Measurements from ENCODE around the gene ABLIM2.
A peak's percentile ranks its signal among the peaks of the same experiment; 100 is the strongest.

The ABLIM2 gene

DNA sequence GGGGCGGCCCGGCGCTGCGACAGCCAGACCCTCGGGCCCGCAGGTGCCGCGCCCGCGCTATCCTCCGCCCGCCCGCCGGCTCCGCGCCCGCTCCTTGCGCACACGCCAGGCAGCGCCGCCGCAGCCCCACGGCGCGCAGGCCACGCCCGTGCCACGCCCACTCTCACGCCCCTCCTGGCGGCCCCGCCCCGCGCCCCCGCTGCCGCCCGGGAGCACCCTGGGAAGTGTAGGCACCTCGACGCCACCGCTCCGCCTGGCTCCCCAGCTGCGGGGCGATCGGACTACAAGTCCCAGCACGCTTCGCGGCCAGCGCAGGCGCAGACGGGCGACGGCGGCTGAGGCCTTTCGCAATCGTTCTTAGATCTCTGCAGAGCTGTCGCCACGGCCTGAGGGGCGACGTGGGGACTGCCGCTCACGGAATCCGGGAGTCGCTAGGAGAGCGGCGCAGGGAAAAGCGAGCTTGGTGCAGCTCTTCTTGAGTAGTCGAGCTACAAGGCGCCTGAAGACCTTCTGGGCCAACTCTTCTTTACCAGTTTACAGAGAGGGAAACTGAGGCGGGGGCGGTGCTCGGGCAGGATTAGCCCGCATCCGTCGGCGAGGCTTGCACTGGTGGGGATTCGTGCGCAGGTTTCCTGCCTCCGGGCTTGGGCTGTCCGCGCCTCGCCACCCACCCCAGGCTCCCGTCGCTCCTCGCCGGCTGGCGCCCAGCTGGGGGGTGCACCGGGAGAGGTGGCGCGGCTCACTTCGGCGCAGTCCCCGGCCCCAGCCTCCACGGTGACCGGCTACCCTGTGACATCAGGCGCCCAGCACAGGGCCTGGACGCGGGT lies at the start of gene ABLIM2:
ABLIM2 (minus strand) TSS at position 104 of the 827 bp plus-strand sequence. CDS start 124 bp downstream, outside the sequence.
- DNase-seq (ENCODE audit: low spot score) = peak; percentile 100

- DNase-seq (ENCODE audit: low spot score) = no peak
Measured at GRCh38 chr4:8207314-8207713, 48.7 kb upstream of the ABLIM2 start.

- DNase-seq (ENCODE audit: low spot score) = no peak
Measured at GRCh38 chr4:8205749-8206611, 47.4 kb upstream of the ABLIM2 start.

DNA sequence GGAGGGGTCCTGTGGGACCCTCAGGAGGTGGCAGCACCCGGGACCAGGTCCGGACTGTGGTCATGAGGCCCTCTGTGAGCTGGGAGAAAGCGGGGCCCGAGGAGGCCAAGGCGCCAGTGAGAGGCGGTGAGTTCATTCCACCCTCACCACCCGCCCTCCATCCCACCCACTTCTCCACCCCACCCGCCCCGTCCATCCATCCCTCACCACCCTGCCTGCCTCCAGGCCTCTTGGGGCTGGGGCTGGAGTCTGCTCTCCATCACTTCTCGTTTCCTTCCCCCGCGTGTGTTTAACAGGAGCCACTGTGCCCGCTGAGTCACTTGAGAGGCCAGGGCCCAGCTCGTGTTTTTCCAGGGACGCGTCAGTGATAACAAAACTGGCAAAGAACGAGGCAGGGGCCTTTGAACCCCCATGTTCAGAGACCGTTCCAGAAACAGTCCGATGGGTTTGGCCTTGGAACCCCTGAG lies 46.7 kb upstream of the ABLIM2 start:
- DNase-seq (ENCODE audit: low spot score) = no peak

- DNase-seq (ENCODE audit: low spot score) = no peak
Measured at GRCh38 chr4:8204576-8205227, 46.1 kb upstream of the ABLIM2 start.

DNA sequence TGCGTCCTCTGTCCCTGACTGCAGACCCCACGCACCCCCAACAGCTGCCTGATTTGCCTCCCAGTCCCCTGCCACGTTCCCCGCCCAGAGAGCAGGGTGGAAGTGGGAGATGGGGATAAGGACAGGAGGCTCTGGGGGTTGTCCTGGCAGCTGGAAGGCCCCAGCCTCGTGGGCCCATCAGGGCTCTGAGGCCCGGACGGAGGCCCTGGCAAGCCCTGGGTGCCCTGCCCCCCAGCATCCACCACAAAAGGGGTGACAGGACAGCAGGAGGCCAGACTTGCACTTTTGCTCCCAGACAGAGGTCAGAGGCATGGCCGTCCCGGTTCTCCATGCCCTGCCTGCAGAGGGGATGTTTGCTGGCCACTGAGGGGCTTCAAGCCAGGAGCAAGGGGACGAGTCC lies 45.2 kb upstream of the ABLIM2 start:
- no peak for DNase-seq (ENCODE audit: low spot score)

DNA sequence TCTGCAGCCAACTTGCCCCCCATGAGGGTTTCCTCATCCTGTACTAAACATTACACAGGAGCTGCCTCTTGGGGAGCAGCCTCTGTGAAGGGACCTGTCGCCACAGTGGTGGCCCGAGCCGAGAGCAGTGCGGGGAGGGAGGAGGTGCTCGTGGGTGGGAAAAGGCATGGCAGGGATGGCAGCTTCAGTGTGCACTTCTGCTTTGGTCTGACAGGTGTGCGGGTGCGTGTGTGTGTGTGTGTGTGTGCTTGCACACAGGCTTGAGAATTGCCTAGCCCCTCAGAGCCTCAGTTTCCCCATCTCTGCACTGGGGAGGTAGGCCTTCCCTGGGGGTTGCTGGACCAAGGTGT lies 44.4 kb upstream of the ABLIM2 start:
- no peak for DNase-seq (ENCODE audit: low spot score)

GRCh38 chr4:8202108-8203051 lies 43.8 kb upstream of the ABLIM2 start:
- DNase-seq (ENCODE audit: low spot score) = no peak

GRCh38 chr4:8201321-8201781 lies 42.7 kb upstream of the ABLIM2 start:
- no peak for DNase-seq (ENCODE audit: low spot score)

DNA sequence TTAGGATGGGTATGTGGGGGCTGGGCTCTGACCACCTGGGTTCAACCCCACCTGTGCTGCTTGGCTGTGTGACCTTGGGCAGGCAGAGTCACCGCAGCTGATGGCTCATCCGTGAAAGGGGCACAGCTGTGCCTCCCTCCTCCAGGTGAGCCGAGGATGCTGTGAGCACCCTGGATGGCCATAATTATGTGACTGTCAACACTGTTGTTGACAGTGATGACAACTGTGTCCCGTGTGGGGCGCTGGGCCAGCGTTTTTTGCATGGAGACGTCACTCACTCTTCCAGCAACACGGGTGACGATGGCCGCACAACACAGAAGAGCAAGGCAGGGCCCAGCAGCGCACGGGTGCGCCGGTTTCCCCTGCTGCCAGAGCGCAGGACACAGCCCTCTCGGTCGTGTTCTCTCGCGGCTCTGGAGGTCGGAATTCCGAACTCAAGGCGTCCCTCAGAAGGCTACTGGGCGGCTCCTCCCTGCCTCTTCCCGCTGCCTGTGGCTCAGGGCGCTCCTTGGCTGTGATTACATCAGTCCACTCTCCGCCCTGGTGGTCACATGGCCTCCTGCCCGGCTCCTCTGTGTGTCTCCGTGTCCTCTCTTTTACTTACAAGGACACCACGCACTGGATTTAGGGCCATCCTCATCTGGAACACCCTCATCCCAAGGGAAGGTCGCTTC lies 41.8 kb upstream of the ABLIM2 start:
- DNase-seq (ENCODE audit: low spot score) = no peak

DNA sequence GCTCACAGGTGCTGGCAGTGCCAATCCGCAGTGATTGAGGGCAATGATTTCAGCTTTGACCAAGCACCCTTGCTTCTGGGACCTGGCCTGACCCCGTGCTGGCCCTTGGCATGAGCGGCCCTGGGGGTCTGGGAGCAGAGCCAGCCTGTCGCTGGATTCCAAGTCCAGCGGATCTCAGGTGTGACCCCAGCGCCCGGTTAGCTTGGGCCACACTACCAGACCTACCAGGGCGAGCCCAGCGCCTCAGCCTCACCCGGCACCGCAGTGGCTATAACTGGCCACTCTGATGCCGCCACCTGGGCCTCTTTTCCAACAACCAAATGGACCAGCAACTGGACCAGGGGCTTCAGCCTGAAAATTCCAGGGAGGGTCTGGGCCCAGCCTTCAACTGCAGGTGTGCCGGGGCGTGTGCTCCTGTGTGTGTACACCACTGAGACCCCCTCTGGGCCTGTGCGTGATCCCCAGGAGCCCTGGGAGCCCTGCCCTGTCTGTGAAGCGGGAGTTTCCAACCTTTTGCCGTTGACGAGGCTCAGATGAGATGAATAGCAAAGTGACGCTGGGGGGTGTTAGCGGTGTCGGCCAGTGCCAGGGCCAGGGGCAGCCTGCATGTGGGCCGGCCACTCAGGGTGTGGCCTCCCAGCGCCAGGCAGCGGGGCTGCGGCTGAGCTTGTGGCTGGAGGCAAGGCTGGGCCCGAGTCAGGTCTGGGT lies 41.1 kb upstream of the ABLIM2 start:
- no peak for DNase-seq (ENCODE audit: low spot score)

- DNase-seq (ENCODE audit: low spot score) = peak; percentile 94
Measured at GRCh38 chr4:8198906-8199593, 40.4 kb upstream of the ABLIM2 start, which contains the start of gene SH3TC1. Gene SH3TC1, plus strand, starts transcription at chr4:8199290. Its CDS starts 5,905 bp downstream, at chr4:8205195.

DNA sequence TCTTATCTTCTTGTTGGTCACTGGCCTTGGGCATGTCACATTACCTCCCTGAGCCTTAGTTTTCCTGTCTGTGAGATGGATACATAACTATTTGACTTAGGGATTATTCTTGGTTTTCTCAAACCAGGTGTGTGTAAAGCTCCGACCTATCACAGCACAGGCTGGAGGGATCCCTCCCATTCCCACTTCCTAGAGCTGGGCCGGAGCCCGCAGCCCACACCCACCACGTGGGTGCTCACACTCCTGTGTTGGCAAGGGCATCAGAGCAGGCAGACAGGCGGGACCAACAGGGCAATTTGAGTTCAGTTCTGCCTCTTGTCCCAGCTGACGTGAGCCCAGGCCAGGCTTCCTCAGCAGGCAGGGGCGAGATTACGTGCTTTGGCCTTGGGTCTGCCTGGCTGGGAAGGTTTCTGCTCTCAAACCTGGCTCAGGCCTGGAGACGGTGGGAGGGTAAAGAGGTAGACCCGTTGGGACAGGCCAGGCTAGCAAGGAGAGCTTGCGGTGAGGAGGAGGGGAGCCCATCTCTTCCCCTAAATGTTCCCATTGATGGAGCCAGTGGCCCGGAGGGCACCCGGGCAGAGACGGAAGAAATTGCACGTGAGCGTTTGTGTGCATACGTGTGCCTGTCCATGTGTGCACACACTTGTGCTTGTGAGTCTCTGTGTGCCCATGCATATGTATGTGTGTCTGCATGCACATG lies 39.7 kb upstream of the ABLIM2 start:
- DNase-seq (ENCODE audit: low spot score) = no peak

DNA sequence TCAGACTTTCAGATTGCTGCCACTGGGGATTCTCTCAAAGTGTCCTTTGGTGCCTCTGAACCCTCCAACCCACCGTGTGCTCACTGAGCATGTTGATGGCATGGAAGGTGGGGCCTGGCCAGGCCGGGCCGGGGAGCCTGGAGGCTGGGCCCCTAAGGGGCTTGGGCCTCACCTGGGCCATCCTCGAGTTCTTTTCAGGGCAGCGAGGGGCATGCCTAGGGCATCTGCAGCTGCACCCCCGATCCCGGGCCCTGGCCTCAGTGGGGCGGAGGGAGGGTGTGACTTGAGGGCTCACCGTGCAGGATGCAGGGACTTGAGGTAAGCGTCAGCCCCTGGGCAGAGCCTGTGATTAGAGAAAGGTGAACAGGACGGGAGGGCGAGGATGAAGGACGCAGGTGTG lies 38.9 kb upstream of the ABLIM2 start:
- DNase-seq (ENCODE audit: low spot score) = no peak

GRCh38 chr4:8195841-8196458 lies 37.3 kb upstream of the ABLIM2 start:
- no peak for DNase-seq (ENCODE audit: low spot score)

- DNase-seq (ENCODE audit: low spot score) = no peak
Measured at GRCh38 chr4:8195431-8195830, 36.8 kb upstream of the ABLIM2 start.

GRCh38 chr4:8194306-8195242 lies 36.0 kb upstream of the ABLIM2 start:
- no peak for DNase-seq (ENCODE audit: low spot score)
